SU-DHL-6 (cell line): ENCODE data around the gene TRMT1.

Source experiments
- H2AFZ ChIP-seq: fragments of 200-600 bp; sonication (generic); 2 replicates; pipeline ENCODE4 v1.6.1; 2014; ENCODE audit warnings: low read depth, mild to moderate bottlenecking, moderate library complexity, mixed read lengths, antibody characterized with exemption, low read length; ENCODE audit not compliant: severe bottlenecking
- H3F3A ChIP-seq: fragments of 200-600 bp; shearing (Covaris generic); 2 replicates; pipeline ENCODE4 v1.6.0; 2016; ENCODE audit warnings: antibody characterized with exemption, mild to moderate bottlenecking; ENCODE audit not compliant: insufficient read depth
- H3K27ac ChIP-seq: fragments of 200-600 bp; sonication (generic); 2 replicates; pipeline ENCODE4 v1.5.1; 2016; ENCODE audit warnings: low read depth, mild to moderate bottlenecking, low read length, moderate library complexity, mixed read lengths
- H3K27me3 ChIP-seq: fragments of 200-600 bp; sonication (generic), shearing (Covaris generic); 2 replicates; pipeline ENCODE4 v1.6.0; 2014; ENCODE audit warnings: mild to moderate bottlenecking, low read length
- H3K36me3 ChIP-seq: fragments of 200-600 bp; sonication (generic); 2 replicates; pipeline ENCODE4 v1.6.1; 2014; ENCODE audit warnings: mild to moderate bottlenecking, low read length, mixed read lengths
- H3K4me2 ChIP-seq: fragments of 300-600, 200-600 bp; shearing (Covaris generic), sonication (generic); 2 replicates; pipeline ENCODE4 v1.6.0; 2014; ENCODE audit warnings: low read length, low read depth, mild to moderate bottlenecking; ENCODE audit not compliant: poor library complexity, severe bottlenecking
- H3K4me3 ChIP-seq: fragments of 200-600 bp; sonication (generic); 2 replicates; pipeline ENCODE4 v1.5.1; 2014; ENCODE audit warnings: antibody characterized with exemption, low read length, mild to moderate bottlenecking, mixed read lengths; ENCODE audit not compliant: insufficient read depth, poor library complexity, severe bottlenecking
- H3K79me2 ChIP-seq: fragments of 200-600 bp; sonication (generic); 2 replicates; pipeline ENCODE4 v1.6.1; 2014; ENCODE audit warnings: mild to moderate bottlenecking, low read length, moderate library complexity; ENCODE audit not compliant: insufficient read depth
- H3K9ac ChIP-seq: fragments of 200-600 bp; sonication (generic); 2 replicates; pipeline ENCODE4 v1.7.0; 2014; ENCODE audit warnings: mild to moderate bottlenecking, low read length
- H3K9me2 ChIP-seq: fragments of 200-600 bp; sonication (generic); replicated peaks from 2 replicates; pipeline ENCODE4 v1.6.1; 2014; ENCODE audit warnings: low read length; ENCODE audit not compliant: insufficient read depth
- H3K9me3 ChIP-seq: fragments of 200-600 bp; sonication (generic); 2 replicates; pipeline ENCODE4 v1.6.1; 2014; ENCODE audit warnings: low read length, mixed read lengths; ENCODE audit not compliant: insufficient read depth
- H4K20me1 ChIP-seq: fragments of 200-600 bp; sonication (generic); 2 replicates; pipeline ENCODE4 v1.6.1; 2014; ENCODE audit warnings: low read depth, mild to moderate bottlenecking, antibody characterized with exemption, low read length, moderate library complexity, mixed read lengths
- CTCF ChIP-seq: fragments of 200-600 bp; sonication (generic); IDR thresholded peaks from one replicate; pipeline ENCODE4 v1.5.1; 2017; ENCODE audit warnings: antibody characterized with exemption, mild to moderate bottlenecking, low read length, moderate library complexity; ENCODE audit not compliant: insufficient read depth, poor library complexity, severe bottlenecking
- EZH2phosphoT487 ChIP-seq: fragments of 200-600 bp; sonication (generic), shearing (Covaris generic); conservative IDR thresholded peaks from 2 replicates; pipeline ENCODE4 v1.6.1; 2018; ENCODE audit warnings: mild to moderate bottlenecking, antibody characterized with exemption, low read length, moderate library complexity, mixed read lengths

TRMT1 gene

GRCh38 chr19:13089857-13090507 lies 26.6 kb downstream of the TRMT1 start:
- no peaks in the 10 kb centered on the region for H3K36me3 ChIP-seq
- H4K20me1 ChIP-seq: no peaks in the 10 kb centered on the region
- no peaks in the 10 kb centered on the region for H3K9me3 ChIP-seq
- no peak overlapping the region for H3K4me2 ChIP-seq
- H2AFZ ChIP-seq: no peak overlapping the region
- no peak overlapping the region for H3K27ac ChIP-seq
- H3K9ac ChIP-seq: no peak overlapping the region
- H3K4me3 ChIP-seq: no peak overlapping the region
- no peaks in the 10 kb centered on the region for H3K79me2 ChIP-seq
- TF ChIP-seq EZH2phosphoT487: no peak
- TF ChIP-seq CTCF: no peak
- no peaks in the 10 kb centered on the region for H3K27me3 ChIP-seq
- H3K9me2 ChIP-seq: no peaks in the 10 kb centered on the region
- H3F3A ChIP-seq: no peaks in the 10 kb centered on the region

GRCh38 chr19:13089139-13089856 lies 27.2 kb downstream of the TRMT1 start:
- TF ChIP-seq CTCF (no peak), EZH2phosphoT487 (no peak)
- Histone ChIP-seq H3K9me2 (no peaks in the 10 kb centered on the region), H2AFZ (no peak overlapping the region), H3K79me2 (no peaks in the 10 kb centered on the region), H3F3A (no peaks in the 10 kb centered on the region), H3K36me3 (no peaks in the 10 kb centered on the region), H3K4me2 (no peak overlapping the region), H4K20me1 (no peaks in the 10 kb centered on the region), H3K27me3 (no peaks in the 10 kb centered on the region), H3K27ac (no peak overlapping the region), H3K9me3 (no peaks in the 10 kb centered on the region), H3K9ac (no peak overlapping the region), H3K4me3 (no peak overlapping the region)

- H3K9me3 ChIP-seq: no peaks in the 10 kb centered on the region
- TF ChIP-seq EZH2phosphoT487: no peak
- no peak for TF ChIP-seq CTCF
- H3K79me2 ChIP-seq: no peaks in the 10 kb centered on the region
- H3K36me3 ChIP-seq: no peaks in the 10 kb centered on the region
- H3K9ac ChIP-seq: no peak overlapping the region
- no peaks in the 10 kb centered on the region for H3F3A ChIP-seq
- no peaks in the 10 kb centered on the region for H4K20me1 ChIP-seq
- H2AFZ ChIP-seq: no peak overlapping the region
- H3K27ac ChIP-seq: no peak overlapping the region
- no peak overlapping the region for H3K4me2 ChIP-seq
- no peaks in the 10 kb centered on the region for H3K27me3 ChIP-seq
- H3K4me3 ChIP-seq: no peak overlapping the region
- no peaks in the 10 kb centered on the region for H3K9me2 ChIP-seq
These were observed 28.6 kb downstream of the TRMT1 start for GRCh38 chr19:13087795-13088537.
